Panc1 (cell line): ENCODE results near the gene CFAP97. TPM values are rescaled to one million over a fixed set of nuclear protein-coding genes. Genes with fewer than 3 reads are reported as not detected.
"Not testable (repeated sequence)": the region's sequence is repeated elsewhere in the genome, so short reads cannot be mapped to it uniquely, and the experiment has no call there.

Source experiments
- ATAC-seq: fragments of 200-7000 bp; cut with Tn5 transposase; 2 replicates; pipeline ENCODE4 v1.9.1; 2020; ENCODE audit warnings: mild to moderate bottlenecking, moderate library complexity
- BruUV-seq: library from RNA; stranded (reverse); fragments of 400-500 nt; replicated peaks from 2 replicates; lab custom pipeline; 2021; lab: Mats Ljungman, UMichigan
- CTCF ChIA-PET: fragments of 300-600 bp; sonication (Branson Sonifier 250); formaldehyde crosslinking; loops from one replicate; lab custom pipeline; 2022; ENCODE audit warnings: antibody characterized with exemption; lab: Charles Lee
- POLR2A ChIA-PET: fragments of 300-600 bp; sonication (Branson Sonifier 250); formaldehyde crosslinking; loops from one replicate; lab custom pipeline; 2022; ENCODE audit warnings: antibody characterized with exemption; lab: Charles Lee
- DNase-seq: peaks from one replicate; pipeline ENCODE4 v3.0.0-alpha.2; 2010; ENCODE audit warnings: low read depth, low spot score
- H3K27ac ChIP-seq: 2 replicates; pipeline ENCODE4 v1.5.1; 2011; ENCODE audit warnings: mild to moderate bottlenecking, low read length, inconsistent platforms
- H3K27me3 ChIP-seq: fragments of 200-500 bp; sonication (Bioruptor generic); 2 replicates; pipeline ENCODE4 v1.6.0; 2014; ENCODE audit warnings: low read length, inconsistent platforms; ENCODE audit not compliant: control insufficient read depth, insufficient read depth
- H3K36me3 ChIP-seq: fragments of 200-500 bp; sonication (Bioruptor generic); 2 replicates; pipeline ENCODE4 v1.5.1; 2014; ENCODE audit warnings: inconsistent platforms, mild to moderate bottlenecking, low read length, moderate library complexity; ENCODE audit not compliant: control insufficient read depth, insufficient read depth
- H3K4me1 ChIP-seq: 2 replicates; pipeline ENCODE4 v1.5.1; 2011; ENCODE audit warnings: inconsistent platforms, mild to moderate bottlenecking, low read length, moderate library complexity; ENCODE audit not compliant: control insufficient read depth, insufficient read depth
- H3K4me3 ChIP-seq, 2 experiments: 2 replicates each; pipeline ENCODE4 v1.5.1; 2011 to 2012; ENCODE audit warnings: low read depth in 2 of 2, low read length in 2 of 2, mild to moderate bottlenecking in 2 of 2, inconsistent platforms in 1 of 2, moderate library complexity in 1 of 2
- H3K9me3 ChIP-seq: fragments of 200-500 bp; sonication (Bioruptor generic); 2 replicates; pipeline ENCODE4 v1.5.1; 2014; ENCODE audit warnings: low read depth, mild to moderate bottlenecking, inconsistent platforms, low read length, moderate library complexity; ENCODE audit not compliant: control insufficient read depth, insufficient read depth
- POLR2AphosphoS5 ChIP-seq: IDR thresholded peaks from 2 replicates; pipeline ENCODE4 v1.6.1; 2012; ENCODE audit warnings: mild to moderate bottlenecking, low read depth, low read length, moderate library complexity
- REST ChIP-seq, 2 experiments: IDR thresholded peaks; 2 replicates each; pipeline ENCODE4 v1.6.1; 2011 to 2012; ENCODE audit warnings: low read depth in 2 of 2, control low read depth in 1 of 2, low read length in 1 of 2, mild to moderate bottlenecking in 1 of 2, moderate library complexity in 1 of 2; ENCODE audit not compliant: insufficient read depth in 1 of 2
- SIN3A ChIP-seq: IDR thresholded peaks from 2 replicates; pipeline ENCODE4 v1.6.1; 2012; ENCODE audit warnings: low read depth, mild to moderate bottlenecking, low read length, moderate library complexity, borderline replicate concordance; ENCODE audit not compliant: insufficient read depth
- TCF7L2 ChIP-seq: IDR thresholded peaks from 2 replicates; pipeline ENCODE4 v1.6.1; 2011; ENCODE audit warnings: mild to moderate bottlenecking, low read depth, low read length, inconsistent platforms
- in situ Hi-C: cut with HindIII; loops from 2 replicates; pipeline ENCODE4 v1.10.0; 2016; ENCODE audit warnings: low sequenced_read_pairs, low pct_unique_long_range_greater_than_20kb
- intact Hi-C: fragments of 100-400 bp; cut with micrococcal nuclease; formaldehyde crosslinking; loops from one replicate; pipeline ENCODE4 v1.10.0; 2022; ENCODE audit not compliant: unreplicated experiment
- total RNA-seq: library from RNA; stranded (reverse); gene quantifications from one replicate; pipeline ENCODE4 v1.2.1, GENCODE V29; 2021; ENCODE audit not compliant: unreplicated experiment
- TF ChIP-seq, protein P1 (sequence below): fragments of 450-650 bp; IDR thresholded peaks from 2 replicates; pipeline ENCODE4 v1.5.1; 2017; ENCODE audit warnings: mild to moderate bottlenecking

CFAP97 gene
- total RNA-seq, 1 experiment from 2014 or later, result 39.0 TPM

DNA sequence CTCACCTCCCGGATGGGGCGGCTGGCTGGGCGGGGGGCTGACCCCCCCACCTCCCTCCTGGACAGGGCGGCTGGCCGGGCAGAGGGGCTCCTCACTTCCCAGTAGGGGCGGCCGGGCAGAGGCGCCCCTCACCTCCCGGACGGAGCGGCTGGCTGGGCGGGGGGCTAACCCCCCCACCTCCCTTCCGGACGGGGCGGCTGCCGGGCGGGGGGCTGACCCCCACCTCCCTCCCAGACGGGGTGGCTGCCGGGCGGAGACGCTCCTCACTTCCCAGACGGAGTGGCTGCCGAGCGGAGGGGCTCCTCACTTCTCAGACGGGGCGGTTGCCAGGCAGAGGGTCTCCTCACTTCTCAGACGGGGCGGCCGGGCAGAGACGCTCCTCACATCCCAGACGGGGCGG, 36.7 kb upstream of the CFAP97 start:
- DNase-seq, in situ Hi-C loops, H3K27me3 ChIP-seq, H3K27ac ChIP-seq, BruUV-seq, intact Hi-C loops, ATAC-seq, H3K36me3 ChIP-seq, CTCF ChIA-PET, H3K9me3 ChIP-seq, H3K4me3 ChIP-seq, POLR2A ChIA-PET, H3K4me1 ChIP-seq: not testable (repeated sequence)

- H3K36me3 ChIP-seq, result no peaks in the 10 kb centered on the region
- DNase-seq, result no peak
- no peak for ATAC-seq
- ChIA-PET CTCF (interaction anchor here (0.6 kb wide), 1 partner anchor 12 kb away, joined by 3 read pairs; no protein-coding TSS in a partner anchor), POLR2A (no interaction called here)
- 0 out of 2 replicates have a peak, but pooled peaks cover 2% of the 10 kb centered on the region for H3K9me3 ChIP-seq
- TF ChIP-seq POLR2AphosphoS5 (no peak), SIN3A (no peak), TCF7L2 (no peak), REST (IDR thresholded peaks at IDR 0.05; ENCODE audit: insufficient read depth in 1 of 2, low read depth in 2 of 2, low read length in 1 of 2) (no peak)
- TF ChIP-seq, protein P1, sequence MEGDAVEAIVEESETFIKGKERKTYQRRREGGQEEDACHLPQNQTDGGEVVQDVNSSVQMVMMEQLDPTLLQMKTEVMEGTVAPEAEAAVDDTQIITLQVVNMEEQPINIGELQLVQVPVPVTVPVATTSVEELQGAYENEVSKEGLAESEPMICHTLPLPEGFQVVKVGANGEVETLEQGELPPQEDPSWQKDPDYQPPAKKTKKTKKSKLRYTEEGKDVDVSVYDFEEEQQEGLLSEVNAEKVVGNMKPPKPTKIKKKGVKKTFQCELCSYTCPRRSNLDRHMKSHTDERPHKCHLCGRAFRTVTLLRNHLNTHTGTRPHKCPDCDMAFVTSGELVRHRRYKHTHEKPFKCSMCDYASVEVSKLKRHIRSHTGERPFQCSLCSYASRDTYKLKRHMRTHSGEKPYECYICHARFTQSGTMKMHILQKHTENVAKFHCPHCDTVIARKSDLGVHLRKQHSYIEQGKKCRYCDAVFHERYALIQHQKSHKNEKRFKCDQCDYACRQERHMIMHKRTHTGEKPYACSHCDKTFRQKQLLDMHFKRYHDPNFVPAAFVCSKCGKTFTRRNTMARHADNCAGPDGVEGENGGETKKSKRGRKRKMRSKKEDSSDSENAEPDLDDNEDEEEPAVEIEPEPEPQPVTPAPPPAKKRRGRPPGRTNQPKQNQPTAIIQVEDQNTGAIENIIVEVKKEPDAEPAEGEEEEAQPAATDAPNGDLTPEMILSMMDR, result no peak
- no peaks in the 10 kb centered on the region for H3K27me3 ChIP-seq
- H3K4me1 ChIP-seq, result no peaks in the 10 kb centered on the region
- intact Hi-C loops, result no loop called here
- no peak overlapping the region for H3K27ac ChIP-seq
- no peak overlapping the region for H3K4me3 ChIP-seq
- no TSS peak for BruUV-seq
- in situ Hi-C loops, result no loop called here
Observed at GRCh38 chr4:185238750-185239149, 35.0 kb upstream of the CFAP97 start.

- H3K36me3 ChIP-seq, result no peaks in the 10 kb centered on the region
- no peak overlapping the region for H3K4me3 ChIP-seq
- ChIA-PET CTCF (no interaction called here), POLR2A (no interaction called here)
- no peaks in the 10 kb centered on the region for H3K27me3 ChIP-seq
- TF ChIP-seq TCF7L2 (no peak), POLR2AphosphoS5 (no peak), SIN3A (no peak), REST (IDR thresholded peaks at IDR 0.05; ENCODE audit: insufficient read depth in 1 of 2, low read depth in 2 of 2, low read length in 1 of 2) (no peak)
- TF ChIP-seq, protein P1, result no peak
- H3K27ac ChIP-seq, result no peak overlapping the region
- no peak for ATAC-seq
- intact Hi-C loops, result no loop called here
- 0 out of 2 replicates have a peak, but pooled peaks cover 2% of the 10 kb centered on the region for H3K9me3 ChIP-seq
- H3K4me1 ChIP-seq, result no peaks in the 10 kb centered on the region
- no TSS peak for BruUV-seq
- DNase-seq, result no peak
- in situ Hi-C loops, result no loop called here
Observed at GRCh38 chr4:185238215-185238681, 34.4 kb upstream of the CFAP97 start.
